ENCODE results near the gene CST9. TPM values are rescaled to one million over a fixed set of nuclear protein-coding genes. Genes with fewer than 3 reads are reported as not detected.

CST9 gene
- total and polyA plus RNA-seq, 9 of the 15 experiments (the other 6 are each of a cell fraction or from before 2014, with no cell fraction given): not detected

- no TSS peak for BruUV-seq (replicated peaks)
- POLR2A ChIA-PET: interaction anchor here (0.6 to 2.2 kb wide), 3 partner anchors 11 to 16 kb away, joined by 3 to 11 read pairs (median 3); partner anchors contain the start of gene CST3
- in situ Hi-C loops (cut with MboI) (no loop called here), intact Hi-C loops (cut with micrococcal nuclease) (no loop called here)
- no peak overlapping the region for H3K4me2 ChIP-seq (ENCODE audit: insufficient read depth, low read length)
- H3K27ac ChIP-seq (ENCODE audit: extremely low read depth, low read depth, low read length): no peak overlapping the region
- no peak overlapping the region for H2AFZ ChIP-seq (ENCODE audit: low read depth, low read length)
- FAIRE-seq: no peak
- no peaks in the 10 kb centered on the region for H3K9me1 ChIP-seq (ENCODE audit: control insufficient read depth, insufficient read depth, low read length)
- no peak overlapping the region for H3K4me3 ChIP-seq
- H4K20me1 ChIP-seq (replicated peaks; ENCODE audit: control insufficient read depth, insufficient read depth, low read length): no peaks in the 10 kb centered on the region
- H3K36me3 ChIP-seq (ENCODE audit: control insufficient read depth, insufficient read depth, low read length): no peaks in the 10 kb centered on the region
- TF ChIP-seq JUN (IDR thresholded peaks at IDR 0.05; ENCODE audit: borderline replicate concordance, low read depth, low read length): no peak
- no peak for TF ChIP-seq JUN (CRISPR knock-in tag; IDR thresholded peaks at IDR 0.05; ENCODE audit: borderline replicate concordance)
- TF ChIP-seq GMEB1 (CRISPR knock-in tag; IDR thresholded peaks at IDR 0.05): no peak
- TF ChIP-seq ZKSCAN3 (CRISPR knock-in tag; IDR thresholded peaks at IDR 0.05): no peak
- no peak for TF ChIP-seq NCOA2 (IDR thresholded peaks at IDR 0.05; ENCODE audit: partially characterized antibody in 2 of 2)
- H3K27me3 ChIP-seq (ENCODE audit: control insufficient read depth in 2 of 2, insufficient read depth in 2 of 2, low read length in 2 of 2): no peaks in the 10 kb centered on the region
- CTCF ChIA-PET (ENCODE audit: low intra/inter-chr PET ratio): interaction anchor here (0.7 kb wide), 1 partner anchor 423 kb away, joined by 3 read pairs; no protein-coding TSS in a partner anchor
- H3K9me3 ChIP-seq (replicated peaks; ENCODE audit: control insufficient read depth, insufficient read depth, low read depth, low read length): no peaks in the 10 kb centered on the region
- no peak overlapping the region for H3K9ac ChIP-seq (ENCODE audit: insufficient read depth in 1 of 2, low read depth in 2 of 2, low read length in 2 of 2)
- DNase-seq (ENCODE audit: extremely low read depth in 1 of 4, low spot score in 3 of 4): no peak
- WGBS (ENCODE audit: insufficient coverage, low coverage, missing lambda C conversion rate): 5% methylated on average over 9 of the region's 9 CpGs
- H3K79me2 ChIP-seq (ENCODE audit: control insufficient read depth, insufficient read depth, low read length): no peaks in the 10 kb centered on the region
- no peak for ATAC-seq
- peaks cover 0 to 19% of the 10 kb centered on the region in 2 experiments; a peak in 2 of 5 replicates for H3K4me1 ChIP-seq (replicated peaks in 1 of 2; ENCODE audit: control insufficient read depth in 2 of 2, insufficient read depth in 2 of 2, low read length in 2 of 2)
Observed at GRCh38 chr20:23625236-23625964, 19.7 kb upstream of the CST9 start.
